BLaER1 (cell line): ENCODE measurements around the gene PRSS3.
"Not testable (repeated sequence)": the region's sequence is repeated elsewhere in the genome, so short reads cannot be mapped to it uniquely, and the experiment has no call there.

Source experiments
- H3K27ac ChIP-seq: shearing (Covaris generic); formaldehyde crosslinking; 2 replicates; pipeline ENCODE4 v1.8.1; 2022
- H3K27me3 ChIP-seq: shearing (Covaris generic); formaldehyde crosslinking; 2 replicates; pipeline ENCODE4 v1.8.1; 2022
- H3K36me3 ChIP-seq: shearing (Covaris generic); formaldehyde crosslinking; 2 replicates; pipeline ENCODE4 v1.8.1; 2022
- H3K4me1 ChIP-seq: shearing (Covaris generic); formaldehyde crosslinking; 2 replicates; pipeline ENCODE4 v1.8.1; 2022
- H3K4me2 ChIP-seq: shearing (Covaris generic); formaldehyde crosslinking; 2 replicates; pipeline ENCODE4 v1.8.1; 2022
- H3K4me3 ChIP-seq: shearing (Covaris generic); formaldehyde crosslinking; 2 replicates; pipeline ENCODE4 v1.8.1; 2022
- H3K9ac ChIP-seq: shearing (Covaris generic); formaldehyde crosslinking; 2 replicates; pipeline ENCODE4 v1.8.1; 2022
- H3K9me3 ChIP-seq: shearing (Covaris generic); formaldehyde crosslinking; 2 replicates; pipeline ENCODE4 v1.8.1; 2022
- H4K20me1 ChIP-seq: shearing (Covaris generic); formaldehyde crosslinking; 2 replicates; pipeline ENCODE4 v1.8.1; 2022
- Cebpa-rat ChIP-seq: shearing (Covaris generic); IDR thresholded peaks from 2 replicates; pipeline ENCODE4 v1.8.1; 2022

The PRSS3 gene

GRCh38 chr9:33765411-33765810, 29.9 kb upstream of the PRSS3 start:
- Histone ChIP-seq H3K27me3 (no peaks in the 10 kb centered on the region), H3K4me3 (no peak overlapping the region), H3K9ac (no peak overlapping the region), H4K20me1 (no peaks in the 10 kb centered on the region), H3K4me1 (no peaks in the 10 kb centered on the region), H3K36me3 (no peaks in the 10 kb centered on the region), H3K27ac (no peak overlapping the region), H3K4me2 (no peak overlapping the region), H3K9me3 (no peaks in the 10 kb centered on the region)
- TF ChIP-seq Cebpa-rat: no peak

GRCh38 chr9:33770156-33770880, 25.0 kb upstream of the PRSS3 start:
- H3K27ac ChIP-seq, H3K36me3 ChIP-seq, H3K9ac ChIP-seq, H3K4me2 ChIP-seq, H3K9me3 ChIP-seq, H3K4me3 ChIP-seq, H4K20me1 ChIP-seq, H3K27me3 ChIP-seq, H3K4me1 ChIP-seq: not testable (repeated sequence)

GRCh38 chr9:33773135-33773534, 22.2 kb upstream of the PRSS3 start:
- not testable (repeated sequence) for H3K4me2 ChIP-seq, H4K20me1 ChIP-seq, H3K9ac ChIP-seq, H3K4me3 ChIP-seq, H3K36me3 ChIP-seq, H3K9me3 ChIP-seq, H3K27ac ChIP-seq, H3K4me1 ChIP-seq, H3K27me3 ChIP-seq

GRCh38 chr9:33774074-33774659, 21.2 kb upstream of the PRSS3 start:
- not testable (repeated sequence) for H3K27ac ChIP-seq, H3K36me3 ChIP-seq, H3K9me3 ChIP-seq, H3K4me2 ChIP-seq, H4K20me1 ChIP-seq, H3K4me1 ChIP-seq, H3K4me3 ChIP-seq, H3K9ac ChIP-seq, H3K27me3 ChIP-seq

- H3K27ac ChIP-seq: no peak overlapping the region
- no peak for TF ChIP-seq Cebpa-rat
- H3K4me1 ChIP-seq: no peaks in the 10 kb centered on the region
- H3K4me2 ChIP-seq: no peak overlapping the region
- H4K20me1 ChIP-seq: no peaks in the 10 kb centered on the region
- H3K36me3 ChIP-seq: no peaks in the 10 kb centered on the region
- no peak overlapping the region for H3K9ac ChIP-seq
- no peaks in the 10 kb centered on the region for H3K9me3 ChIP-seq
- H3K27me3 ChIP-seq: no peaks in the 10 kb centered on the region
- no peak overlapping the region for H3K4me3 ChIP-seq
Observed at GRCh38 chr9:33776578-33776977, 18.8 kb upstream of the PRSS3 start.

GRCh38 chr9:33778700-33779351, 16.5 kb upstream of the PRSS3 start:
- Histone ChIP-seq H3K4me1 (no peaks in the 10 kb centered on the region), H3K27me3 (no peaks in the 10 kb centered on the region), H3K9ac (no peak overlapping the region), H3K9me3 (no peaks in the 10 kb centered on the region), H4K20me1 (no peaks in the 10 kb centered on the region), H3K36me3 (no peaks in the 10 kb centered on the region), H3K27ac (no peak overlapping the region), H3K4me3 (no peak overlapping the region), H3K4me2 (no peak overlapping the region)
- no peak for TF ChIP-seq Cebpa-rat

- H3K27ac ChIP-seq: no peak overlapping the region
- peaks cover 7% of the 10 kb centered on the region for H3K4me1 ChIP-seq
- no peak overlapping the region for H3K4me3 ChIP-seq
- no peak overlapping the region for H3K4me2 ChIP-seq
- no peaks in the 10 kb centered on the region for H4K20me1 ChIP-seq
- H3K36me3 ChIP-seq: no peaks in the 10 kb centered on the region
- H3K9ac ChIP-seq: no peak overlapping the region
- no peak for TF ChIP-seq Cebpa-rat
- H3K27me3 ChIP-seq: no peaks in the 10 kb centered on the region
- no peaks in the 10 kb centered on the region for H3K9me3 ChIP-seq
Observed at GRCh38 chr9:33780276-33780675, 15.1 kb upstream of the PRSS3 start.

- Histone ChIP-seq H4K20me1 (no peaks in the 10 kb centered on the region), H3K9ac (no peak overlapping the region), H3K27ac (no peak overlapping the region), H3K9me3 (no peaks in the 10 kb centered on the region), H3K27me3 (0 out of 2 replicates have a peak, but pooled peaks cover 4% of the 10 kb centered on the region), H3K4me2 (no peak overlapping the region), H3K4me1 (peaks cover 22% of the 10 kb centered on the region), H3K36me3 (no peaks in the 10 kb centered on the region), H3K4me3 (no peak overlapping the region)
- TF ChIP-seq Cebpa-rat: no peak
Observed at GRCh38 chr9:33781736-33782135, 13.6 kb upstream of the PRSS3 start.

- Histone ChIP-seq H4K20me1 (no peaks in the 10 kb centered on the region), H3K4me3 (no peak overlapping the region), H3K9me3 (no peaks in the 10 kb centered on the region), H3K9ac (no peak overlapping the region), H3K36me3 (no peaks in the 10 kb centered on the region), H3K4me1 (peaks cover 23% of the 10 kb centered on the region), H3K27ac (no peak overlapping the region), H3K27me3 (0 out of 2 replicates have a peak, but pooled peaks cover 4% of the 10 kb centered on the region), H3K4me2 (no peak overlapping the region)
- TF ChIP-seq Cebpa-rat: no peak
Observed at GRCh38 chr9:33782395-33783152, 12.8 kb upstream of the PRSS3 start.

GRCh38 chr9:33785914-33786313, 9.4 kb upstream of the PRSS3 start:
- H3K4me2 ChIP-seq: peak overlapping the region; percentile 64
- 0 out of 2 replicates have a peak, but pooled peaks cover 4% of the 10 kb centered on the region for H3K27me3 ChIP-seq
- no peaks in the 10 kb centered on the region for H3K9me3 ChIP-seq
- no peak overlapping the region for H3K9ac ChIP-seq
- no peaks in the 10 kb centered on the region for H4K20me1 ChIP-seq
- no peak for TF ChIP-seq Cebpa-rat
- H3K27ac ChIP-seq: no peak overlapping the region
- H3K36me3 ChIP-seq: no peaks in the 10 kb centered on the region
- H3K4me1 ChIP-seq: peaks cover 23% of the 10 kb centered on the region
- H3K4me3 ChIP-seq: no peak overlapping the region
